Left forelimb (tissue), 1 donor: Measurements from ENCODE around the gene MRPS6.

Experiments used
- DNase-seq: peaks from one replicate; pipeline ENCODE4 v3.0.0-alpha.2; 2018; ENCODE audit warnings: low spot score

Gene MRPS6

DNA sequence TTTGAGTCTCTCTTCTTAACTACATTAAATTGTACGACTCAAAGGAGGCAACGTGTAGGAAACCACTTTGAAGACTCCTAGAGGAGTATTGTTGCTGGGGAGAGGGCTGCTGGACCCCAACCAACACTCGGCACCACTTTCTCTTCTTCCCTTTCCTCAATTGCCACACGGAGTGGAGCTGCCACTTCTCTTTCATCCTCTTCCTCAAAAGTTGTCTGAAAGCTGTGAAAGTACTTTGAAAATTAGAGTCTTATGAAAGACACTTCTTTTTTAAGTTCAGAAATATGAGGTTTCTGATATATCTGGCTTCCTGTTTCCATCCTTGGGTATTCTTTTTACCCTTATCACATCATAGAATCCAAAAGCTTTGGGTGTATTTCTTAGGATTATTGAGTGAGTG, 59.5 kb downstream of the MRPS6 start:
- no peak for DNase-seq

DNA sequence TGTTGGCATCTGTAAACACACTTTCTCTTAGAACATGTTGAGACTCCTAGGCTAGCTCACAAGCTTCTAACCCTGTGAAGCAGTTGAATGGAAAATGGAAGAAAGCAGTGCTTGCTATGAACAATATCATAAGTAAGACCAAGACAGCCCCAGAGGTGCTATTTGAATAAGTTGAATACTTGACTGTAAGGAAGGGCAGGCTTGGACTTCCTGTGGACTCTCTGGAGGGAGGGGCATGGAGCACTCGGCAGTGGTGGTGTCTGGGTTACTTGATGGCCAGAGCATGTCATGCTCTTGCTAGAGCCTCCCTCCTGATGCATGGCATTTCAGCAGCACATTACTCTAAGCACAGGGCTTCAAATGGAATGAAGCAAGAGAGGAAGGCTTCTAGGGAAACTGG, 60.0 kb downstream of the MRPS6 start:
- DNase-seq, result no peak

DNA sequence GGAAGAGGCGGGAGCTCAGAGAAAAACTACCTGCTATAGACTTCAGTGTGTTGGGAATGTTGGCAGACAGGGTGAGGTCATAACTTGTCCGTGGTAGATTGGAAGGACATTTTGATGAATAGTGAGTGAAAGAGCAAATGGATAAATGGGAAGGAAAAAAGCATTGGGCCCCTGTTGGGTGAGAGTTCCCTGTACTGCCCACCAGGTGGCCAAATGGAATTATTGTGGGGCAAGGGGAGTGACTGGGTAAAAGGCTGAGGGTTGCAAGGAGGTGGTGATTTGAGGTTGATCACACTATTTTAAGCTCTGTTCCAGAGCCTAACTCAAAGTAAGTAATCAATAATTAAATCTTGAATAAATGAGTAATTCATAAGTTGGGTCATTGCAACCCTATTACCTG, 60.4 kb downstream of the MRPS6 start:
- no peak for DNase-seq

DNA sequence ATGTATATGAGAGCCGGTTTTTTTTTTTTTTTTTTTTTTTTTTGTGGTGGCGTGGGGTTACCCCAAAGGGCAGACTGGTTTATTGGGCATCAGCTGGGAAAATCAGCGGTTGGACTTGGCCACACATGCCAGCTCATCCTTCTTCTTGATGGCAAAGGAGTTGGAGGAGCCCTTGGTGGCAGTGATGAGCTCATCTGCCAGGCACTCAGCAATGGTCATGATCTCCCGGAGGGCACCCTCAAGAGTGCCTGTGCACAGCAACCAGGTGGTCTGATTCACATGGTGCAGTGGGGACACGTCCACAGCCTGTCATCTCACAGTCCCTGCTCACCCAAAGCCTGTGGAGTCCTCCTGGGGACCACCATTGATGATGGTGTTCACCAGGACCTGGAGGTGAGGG, 62.0 kb downstream of the MRPS6 start:
- DNase-seq, result no peak

DNA sequence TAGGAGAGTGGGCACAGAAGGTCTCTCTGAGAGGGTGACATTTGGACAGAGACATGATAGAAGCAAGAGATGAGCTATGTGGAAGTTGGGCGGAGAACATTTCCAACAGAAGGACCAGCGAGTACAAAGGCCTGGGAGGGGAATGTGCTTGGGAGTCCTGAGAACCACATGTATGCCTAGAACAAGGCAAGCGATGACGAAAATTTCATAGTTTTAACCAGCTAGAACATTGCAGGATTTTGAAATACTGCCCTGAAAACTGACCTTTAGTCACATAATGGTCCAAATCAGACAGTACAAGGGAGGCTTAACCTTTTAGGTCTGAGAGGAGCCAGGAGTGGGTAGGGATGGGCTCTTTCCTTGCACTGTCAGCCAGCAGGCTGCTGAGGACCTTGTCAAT, 68.0 kb downstream of the MRPS6 start:
- DNase-seq, result no peak

DNA sequence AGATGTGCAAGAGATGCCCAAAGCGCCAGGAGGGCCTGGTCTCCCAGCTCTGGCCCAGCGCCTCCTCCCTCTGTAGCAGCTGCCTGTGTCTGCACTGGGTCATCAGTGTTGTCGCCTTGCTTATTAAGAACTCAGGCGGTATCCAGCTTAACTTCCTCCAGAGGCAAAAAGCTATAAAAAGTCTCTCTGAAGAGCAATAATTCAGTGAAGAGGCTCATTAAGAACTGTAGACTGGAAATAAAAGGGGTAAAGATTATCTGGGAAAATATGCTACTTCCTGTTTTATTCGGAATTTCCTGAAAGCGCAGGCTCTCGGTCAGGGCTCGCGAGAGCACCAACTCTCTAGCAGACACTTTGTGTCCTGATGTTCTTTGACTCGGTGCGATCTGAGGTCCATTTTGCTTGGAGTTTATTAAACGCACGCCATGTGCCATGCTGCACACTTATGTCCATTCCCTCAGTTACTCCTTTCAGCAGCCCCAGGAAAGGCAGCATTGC, 70.4 kb downstream of the MRPS6 start:
- no peak for DNase-seq

DNA sequence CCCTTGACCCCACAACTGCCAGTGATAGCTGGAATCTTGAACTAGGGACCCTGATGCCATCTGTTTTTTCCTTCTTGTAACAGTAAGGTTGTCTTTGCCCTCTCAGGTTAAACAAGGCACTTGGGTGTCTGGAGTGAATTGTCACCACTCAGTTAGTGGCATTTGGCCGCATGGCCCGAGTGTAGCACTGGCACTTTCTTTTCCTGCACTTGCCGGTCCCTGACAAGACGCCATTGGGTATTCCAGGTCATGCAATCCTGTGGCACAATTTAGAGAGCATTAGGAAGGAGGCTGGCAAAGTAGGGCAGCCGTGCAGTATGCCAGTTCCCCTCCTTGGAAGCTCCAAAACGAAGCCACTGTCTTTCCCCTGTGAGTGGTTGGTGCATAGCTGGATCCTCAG, 70.8 kb downstream of the MRPS6 start:
- no peak for DNase-seq

DNA sequence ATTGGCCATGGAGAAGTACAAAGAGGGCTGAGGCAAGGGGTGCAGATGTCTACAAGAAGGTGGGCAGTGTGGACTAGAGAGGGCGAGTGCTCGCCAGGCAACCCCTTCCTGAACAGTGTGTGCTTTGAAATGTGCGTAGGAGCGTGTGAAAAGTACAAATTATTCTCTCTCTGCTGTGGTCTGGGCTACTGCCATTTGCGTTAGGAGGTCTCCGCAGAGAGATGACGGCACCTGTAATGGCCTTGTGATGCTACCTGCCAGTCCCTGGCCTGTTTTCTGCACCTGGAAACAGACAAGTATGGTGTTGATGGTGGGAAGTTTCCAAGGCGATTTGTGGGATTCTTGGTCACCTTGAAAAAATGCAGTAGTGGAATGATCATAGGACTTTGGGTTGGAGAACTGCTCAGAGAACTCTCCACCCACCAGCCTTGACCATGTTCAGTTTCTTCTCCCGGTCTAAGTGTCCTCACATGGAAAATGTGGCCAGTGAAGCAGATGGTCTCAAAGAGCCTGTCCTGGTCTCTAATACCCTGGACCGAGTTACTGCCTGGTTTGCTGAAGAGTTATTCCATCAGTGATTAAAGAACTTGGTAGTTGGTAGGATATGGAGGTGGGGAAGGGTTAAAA, 74.5 kb downstream of the MRPS6 start:
- no peak for DNase-seq

DNA sequence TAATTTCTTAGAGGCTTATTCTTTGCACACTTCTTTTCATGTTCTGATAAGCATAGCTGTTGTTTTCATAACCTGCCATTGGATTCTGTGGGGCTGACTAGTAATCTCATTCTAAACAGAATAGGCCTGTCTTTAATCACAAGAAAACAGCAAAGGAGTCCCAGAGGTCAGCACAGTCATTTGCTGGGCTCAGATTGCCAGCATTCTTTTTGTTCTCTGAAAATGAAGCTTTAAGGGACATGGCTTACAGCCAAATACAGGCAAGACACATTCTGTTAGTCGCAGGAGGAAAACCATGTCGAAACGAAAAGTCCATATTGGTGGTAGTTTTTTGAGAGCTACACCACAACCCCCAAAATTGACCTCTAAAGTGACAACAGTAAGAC, 75.0 kb downstream of the MRPS6 start:
- no peak for DNase-seq

DNA sequence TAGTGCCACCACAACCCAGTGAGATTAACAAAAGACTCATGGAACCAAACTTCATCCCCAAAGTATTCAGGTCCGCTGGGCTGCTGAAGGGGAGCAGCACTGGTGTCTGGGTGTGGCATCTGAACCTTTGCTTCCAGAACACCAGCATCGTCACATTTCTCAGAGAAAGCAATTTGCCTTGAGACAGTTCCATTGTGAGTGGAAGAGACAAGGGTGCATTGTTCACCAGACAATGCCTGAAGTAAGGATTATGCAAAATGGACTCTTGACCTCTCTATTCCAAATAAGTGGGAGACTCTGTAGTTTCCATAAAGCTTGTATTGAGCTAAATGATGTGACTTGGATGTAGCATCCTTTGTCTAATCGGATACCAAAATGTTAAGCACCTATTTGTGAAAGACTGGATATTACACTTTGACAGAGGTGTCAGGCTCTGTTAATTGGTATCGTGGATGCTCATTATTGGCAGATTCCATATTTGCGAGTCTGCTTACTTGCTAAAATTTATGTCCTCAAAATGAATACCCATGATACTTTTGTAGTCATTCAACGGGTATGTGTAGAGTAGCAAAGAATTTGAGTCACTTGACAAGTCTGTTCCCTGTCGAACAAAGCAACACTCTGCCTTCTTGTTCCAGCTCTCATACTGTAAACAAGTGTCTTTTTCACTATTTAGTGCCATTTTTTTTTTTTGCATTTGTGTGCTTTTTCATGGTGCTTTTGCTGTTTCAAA, 75.6 kb downstream of the MRPS6 start:
- DNase-seq, result no peak

DNA sequence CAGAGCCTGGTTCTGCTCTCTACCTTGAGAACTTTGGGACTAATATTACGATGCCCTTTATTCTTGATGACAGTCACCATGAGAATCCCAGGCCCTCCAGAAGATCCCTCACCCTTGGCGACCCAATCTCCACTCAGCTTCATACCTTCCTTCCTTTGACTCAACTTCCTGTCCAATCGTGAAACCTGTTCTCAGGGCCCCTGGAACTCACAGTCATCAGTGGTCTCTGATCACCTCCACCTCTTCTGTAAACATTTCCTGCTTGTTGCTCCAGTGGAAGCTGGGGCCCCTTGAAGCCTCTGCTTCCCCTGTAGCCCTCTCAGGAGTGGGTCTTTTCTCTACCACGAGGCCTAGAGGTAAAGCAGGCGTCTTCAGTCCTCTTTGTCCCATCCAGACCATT, 79.1 kb downstream of the MRPS6 start:
- DNase-seq, result no peak

DNA sequence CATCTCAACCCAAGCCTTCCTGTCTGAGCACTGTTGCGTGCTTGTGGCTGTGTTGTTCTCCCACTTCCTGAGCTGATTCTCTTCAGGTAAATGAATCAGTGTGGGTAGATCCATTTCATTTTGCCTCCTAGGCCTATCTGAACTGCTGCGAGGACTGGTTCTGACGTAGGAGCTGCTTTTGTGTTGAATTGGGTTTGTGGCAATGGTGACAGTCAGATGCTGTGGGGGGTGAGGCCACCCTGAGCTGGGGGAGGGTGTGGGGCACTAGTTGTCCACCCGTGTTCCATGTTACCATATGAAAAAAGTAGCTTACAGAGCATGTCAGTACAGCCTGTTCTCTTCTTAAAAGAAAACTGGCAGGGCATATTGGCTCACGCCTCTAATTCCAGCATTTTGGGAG, 81.5 kb downstream of the MRPS6 start:
- no peak for DNase-seq

DNA sequence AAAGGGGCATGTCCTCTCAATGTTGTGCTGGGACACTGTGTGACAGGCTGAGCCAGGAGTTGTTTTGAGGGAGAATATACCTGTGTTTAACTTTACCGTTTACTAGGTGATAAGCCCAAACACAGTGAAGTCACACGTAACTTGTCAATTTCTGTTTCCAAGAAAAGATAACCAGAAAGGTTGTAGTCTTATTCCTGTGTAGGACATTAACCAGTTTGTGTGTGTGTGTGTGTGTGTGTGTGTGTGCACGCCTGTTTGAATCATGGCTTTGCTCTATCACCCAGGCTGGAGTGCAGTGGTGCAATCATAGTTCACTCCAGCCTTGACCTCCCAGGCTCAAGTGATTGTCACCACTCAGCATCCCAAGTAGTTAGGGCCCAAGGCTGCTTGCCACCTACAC, 83.6 kb downstream of the MRPS6 start:
- DNase-seq, result no peak

DNA sequence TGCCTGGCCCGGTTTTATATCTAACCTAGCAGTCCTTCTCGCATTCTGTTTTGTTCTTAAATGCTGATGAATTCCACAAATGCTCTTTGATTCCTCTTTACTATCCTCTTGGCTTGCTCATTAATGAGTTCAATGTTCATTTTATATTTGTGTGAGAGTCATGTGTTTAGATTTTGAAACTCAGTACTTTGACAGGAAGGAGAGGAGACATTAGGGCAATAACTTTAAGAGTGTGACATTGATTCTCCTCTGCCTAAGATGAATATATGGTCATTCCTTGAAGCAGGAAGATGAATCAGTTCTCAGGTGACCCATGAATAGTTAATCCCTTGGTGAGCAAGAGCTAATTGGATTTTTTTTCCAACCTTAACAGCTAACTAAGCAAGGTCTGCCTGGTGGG, 84.1 kb downstream of the MRPS6 start:
- DNase-seq, result no peak

DNA sequence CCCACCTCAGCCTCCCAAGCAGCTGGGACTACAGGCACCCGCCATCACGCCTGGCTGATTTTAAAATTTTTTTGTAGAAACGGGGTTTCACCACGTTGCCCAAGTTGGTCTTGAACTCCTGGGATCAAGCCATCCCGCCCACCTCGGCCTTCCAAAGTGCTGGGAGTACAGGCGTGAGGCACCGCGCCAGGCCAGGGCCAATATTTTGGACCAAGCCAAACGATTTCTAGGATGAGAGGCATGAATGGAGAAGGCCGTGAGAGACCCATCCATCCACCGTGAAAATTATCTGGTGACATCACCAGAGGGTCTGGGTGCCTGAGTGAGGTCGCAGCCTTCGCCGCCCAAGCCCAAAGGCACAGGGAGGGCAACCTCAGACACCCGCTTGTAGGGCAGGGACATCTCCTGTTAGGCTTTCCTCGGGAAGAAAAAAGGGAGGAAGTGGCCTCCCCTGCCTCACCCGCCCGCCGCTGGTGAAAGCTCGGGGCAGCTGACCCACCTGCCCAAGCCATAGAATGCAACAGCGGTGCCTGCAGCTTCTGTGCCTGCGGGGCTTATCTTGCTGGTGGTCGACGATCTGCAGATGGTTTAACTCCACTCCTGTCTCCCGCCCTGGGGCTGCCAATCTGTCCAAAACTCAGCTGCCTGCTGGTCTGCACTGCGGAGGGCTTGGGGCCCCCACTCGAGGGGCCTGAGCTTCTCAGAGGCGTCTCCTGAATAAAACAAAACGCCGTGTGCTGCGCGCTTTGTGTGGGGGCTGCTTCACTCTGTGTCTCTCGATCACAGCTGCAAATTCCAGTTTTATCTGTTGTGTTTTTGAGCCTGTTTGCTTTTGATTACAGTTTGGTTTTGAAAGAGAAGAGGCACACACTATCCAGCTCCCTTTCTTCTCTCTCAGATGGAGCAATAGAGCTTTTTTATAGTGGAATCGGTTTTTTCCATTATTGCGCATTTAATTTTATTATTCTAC, 85.8 kb downstream of the MRPS6 start:
- DNase-seq, result no peak

DNA sequence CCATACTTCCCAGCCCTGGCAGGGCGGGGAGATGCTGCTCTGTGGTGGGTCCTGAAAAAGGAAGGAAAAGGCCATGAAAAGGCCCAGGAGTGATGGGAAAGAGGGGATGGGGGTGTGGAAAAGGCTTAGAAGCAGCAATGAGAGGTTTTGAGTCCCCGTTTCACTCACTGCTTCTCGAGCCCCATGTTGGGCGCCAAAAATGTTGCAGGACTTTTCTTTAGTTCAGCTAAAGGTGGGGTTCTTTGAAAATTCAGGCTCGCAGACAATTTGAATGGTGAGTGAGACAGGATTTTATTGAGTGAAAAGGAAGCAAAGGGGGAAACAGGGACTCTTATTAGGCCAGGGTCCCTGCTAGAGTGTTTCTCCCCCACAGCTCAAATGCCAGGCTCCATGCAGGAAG, 93.1 kb downstream of the MRPS6 start:
- DNase-seq, result no peak

DNA sequence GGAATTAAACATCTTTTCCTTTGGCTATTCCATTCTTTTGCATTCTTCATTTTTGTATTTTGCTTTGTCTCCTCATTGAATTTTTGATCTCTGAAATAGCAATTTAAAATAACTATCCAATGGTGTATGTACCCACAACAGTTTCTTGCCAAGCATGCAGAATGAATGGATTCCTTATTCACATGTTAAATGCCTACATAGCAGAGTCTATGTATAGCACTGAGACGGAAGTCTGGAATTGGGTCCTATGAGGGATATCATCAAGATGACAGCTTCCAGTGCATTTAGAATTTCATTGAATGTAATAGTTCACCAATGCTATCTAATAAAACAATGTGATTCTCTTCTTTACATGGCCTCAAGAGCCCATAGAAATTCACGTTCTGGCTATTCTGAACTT, 97.5 kb downstream of the MRPS6 start:
- DNase-seq, result no peak

DNA sequence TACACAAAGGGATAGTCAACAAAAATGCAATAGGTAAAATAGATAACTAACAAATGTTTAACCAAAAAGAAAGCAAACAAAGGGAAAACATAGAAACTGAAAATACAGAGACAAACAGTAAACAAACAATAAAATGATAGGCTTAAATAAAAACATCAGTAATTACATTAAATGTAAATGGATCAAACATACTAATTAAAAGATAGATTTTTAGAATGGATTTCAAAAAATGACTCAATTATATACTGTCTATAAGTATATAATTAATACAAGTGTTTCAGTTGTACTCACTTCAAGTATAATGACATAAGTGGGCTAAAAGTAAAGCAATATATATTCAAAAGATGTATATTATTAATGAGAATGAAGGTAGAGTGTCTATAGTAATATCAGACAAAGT, 101.1 kb downstream of the MRPS6 start:
- no peak for DNase-seq

DNA sequence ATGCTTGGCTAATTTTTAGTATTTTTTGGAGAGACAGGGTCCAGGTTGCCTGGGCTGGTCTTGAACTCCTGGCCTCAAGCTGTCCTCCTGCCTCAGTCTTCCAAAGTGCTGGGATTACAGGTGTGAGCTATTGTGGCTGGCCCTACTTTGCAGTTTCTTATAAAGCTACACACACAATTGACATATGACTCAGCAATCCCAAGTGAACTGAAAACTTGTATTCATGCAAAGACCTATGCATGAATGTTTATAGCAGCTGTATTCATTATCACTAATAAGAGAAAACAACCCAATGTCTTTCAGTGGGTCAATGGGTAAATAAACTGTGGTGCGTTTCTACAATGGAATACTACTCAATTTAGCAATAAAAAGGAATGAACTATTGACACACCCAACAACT, 103.1 kb downstream of the MRPS6 start:
- DNase-seq, result no peak

DNA sequence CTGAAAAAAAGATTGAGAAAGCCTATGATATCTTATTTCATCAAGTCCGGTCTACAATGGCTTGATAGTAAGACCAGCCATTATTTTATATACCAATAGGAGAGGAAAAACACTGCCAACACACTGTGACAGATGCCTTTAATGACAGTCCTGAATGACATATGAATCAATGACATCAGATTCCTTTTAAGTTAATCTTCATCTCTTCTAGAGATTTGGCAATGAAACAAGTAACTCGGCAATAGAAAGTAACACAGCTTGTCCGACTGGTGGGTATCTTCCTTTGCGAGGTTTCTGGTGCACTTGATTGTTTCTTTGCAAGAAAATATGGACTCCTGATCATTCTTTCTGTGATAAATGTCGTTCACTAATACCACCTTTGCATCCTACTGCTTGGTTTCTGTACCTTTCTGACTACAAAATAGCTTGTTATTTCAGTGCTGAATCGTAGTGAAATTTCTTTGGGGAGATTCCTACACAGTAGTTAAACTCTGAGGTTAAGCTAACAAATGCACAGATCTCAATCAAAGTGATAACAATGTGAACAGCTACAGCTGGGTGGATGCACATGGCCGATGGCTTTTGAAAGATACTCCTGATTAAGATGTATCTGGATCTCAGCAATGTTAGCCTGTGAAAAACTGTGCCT, 104.7 kb downstream of the MRPS6 start:
- no peak for DNase-seq

DNA sequence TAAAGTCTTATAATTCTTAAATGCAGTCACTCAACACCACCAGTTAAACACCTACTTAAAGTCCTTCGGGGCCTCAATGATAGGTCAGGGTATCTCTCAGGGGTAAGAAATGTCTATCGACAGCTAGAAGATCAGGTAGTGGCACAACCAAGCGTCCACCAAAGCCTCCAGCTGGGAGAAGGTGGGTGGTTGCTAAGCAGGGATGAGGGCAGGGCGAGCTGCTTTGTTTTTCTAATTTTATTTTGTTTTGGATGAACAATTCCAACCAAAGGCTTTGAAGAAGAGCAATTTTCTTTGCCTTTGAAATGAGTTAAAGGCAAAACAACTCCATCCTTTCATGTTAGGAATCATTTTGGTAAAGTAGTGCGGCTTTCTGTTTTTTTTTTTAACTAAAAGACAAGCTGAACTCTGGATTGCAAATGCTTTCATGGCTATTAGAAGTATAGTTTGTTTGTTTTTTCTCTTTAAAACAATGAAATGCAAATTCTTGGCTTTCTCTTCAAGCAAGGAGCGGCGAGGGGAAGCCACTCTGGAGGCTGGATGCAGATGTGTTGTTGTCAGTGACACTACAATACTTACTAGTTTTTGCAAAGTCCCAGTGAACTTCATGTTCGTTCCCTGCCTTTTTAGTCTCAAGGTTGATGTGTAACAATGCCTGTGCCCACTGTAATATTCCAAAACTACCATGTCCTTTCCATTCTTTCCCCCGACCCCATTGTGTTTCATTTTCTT, 106.0 kb downstream of the MRPS6 start:
- no peak for DNase-seq

DNA sequence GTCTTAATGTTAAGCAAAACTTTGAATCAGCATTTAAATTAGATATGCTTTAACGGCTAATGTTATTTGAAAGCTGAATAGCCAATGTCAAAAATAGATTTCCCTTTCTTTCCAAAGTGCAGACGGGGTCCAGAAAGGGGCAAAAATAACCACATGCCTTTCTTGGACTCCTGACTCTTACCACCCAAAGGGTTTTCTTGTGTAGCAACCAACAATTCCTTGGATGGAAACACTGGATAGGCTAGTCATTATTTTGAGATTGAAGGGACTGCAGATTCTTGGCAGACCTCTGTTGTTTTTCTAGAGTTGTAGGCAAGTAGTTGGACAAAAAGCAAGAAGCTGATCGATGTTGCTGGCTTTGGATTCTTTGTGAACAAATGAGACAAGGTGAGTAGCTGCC, 107.0 kb downstream of the MRPS6 start:
- no peak for DNase-seq
